HG03196 (cell line): ENCODE results near the gene C1QA.
"Not testable (repeated sequence)": the region's sequence is repeated elsewhere in the genome, so short reads cannot be mapped to it uniquely, and the experiment has no call there.

Experiments
- ATAC-seq: cut with Tn5 transposase; IDR thresholded peaks from one replicate; pipeline ENCODE4 v1.9.1; 2021; ENCODE audit not compliant: unreplicated experiment

The C1QA gene

GRCh38 chr1:22639286-22639685 lies 2.9 kb downstream of the C1QA start:
- ATAC-seq: no peak

- ATAC-seq: no peak
Observed at GRCh38 chr1:22641247-22641646, 4.8 kb downstream of the C1QA start.

- ATAC-seq: no peak
Observed at GRCh38 chr1:22641906-22642636, 5.6 kb downstream of the C1QA start.

- no peak for ATAC-seq
Observed at GRCh38 chr1:22643381-22643780, 7.0 kb downstream of the C1QA start, which contains the start of gene C1QC. TSS of gene C1QC (plus strand) at chr1:22643633. CDS start at chr1:22644024, 391 bp downstream.

- ATAC-seq: no peak
Observed at GRCh38 chr1:22643928-22644327, 7.5 kb downstream of the C1QA start.

GRCh38 chr1:22645931-22646330 lies 9.5 kb downstream of the C1QA start:
- ATAC-seq: no peak

- no peak for ATAC-seq
Observed at GRCh38 chr1:22646384-22646783, 10.0 kb downstream of the C1QA start.

GRCh38 chr1:22650089-22650693 lies 13.8 kb downstream of the C1QA start:
- no peak for ATAC-seq

GRCh38 chr1:22651941-22652856 lies 15.8 kb downstream of the C1QA start:
- ATAC-seq: no peak

- ATAC-seq: no peak
Observed at GRCh38 chr1:22652881-22653316, 16.5 kb downstream of the C1QA start, which contains the start of gene C1QB. TSS of gene C1QB (plus strand) at chr1:22653236. CDS start at chr1:22659463, 6,227 bp downstream.

GRCh38 chr1:22654692-22655091 lies 18.3 kb downstream of the C1QA start:
- ATAC-seq: no peak

GRCh38 chr1:22658385-22659163 lies 22.1 kb downstream of the C1QA start:
- no peak for ATAC-seq

GRCh38 chr1:22660716-22661241 lies 24.4 kb downstream of the C1QA start:
- no peak for ATAC-seq

- no peak for ATAC-seq
Observed at GRCh38 chr1:22661880-22662279, 25.5 kb downstream of the C1QA start.

GRCh38 chr1:22662318-22662717 lies 25.9 kb downstream of the C1QA start:
- ATAC-seq: no peak

- ATAC-seq: no peak
Observed at GRCh38 chr1:22662986-22663408, 26.6 kb downstream of the C1QA start.

GRCh38 chr1:22665752-22666151 lies 29.3 kb downstream of the C1QA start:
- ATAC-seq: no peak

- no peak for ATAC-seq
Observed at GRCh38 chr1:22666412-22666811, 30.0 kb downstream of the C1QA start.

- not testable (repeated sequence) for ATAC-seq
Observed at GRCh38 chr1:22668840-22669239, 32.4 kb downstream of the C1QA start.

GRCh38 chr1:22670352-22670975 lies 34.0 kb downstream of the C1QA start:
- ATAC-seq: no peak
